ENCODE data around the gene SYNJ2.

Gene SYNJ2

DNA sequence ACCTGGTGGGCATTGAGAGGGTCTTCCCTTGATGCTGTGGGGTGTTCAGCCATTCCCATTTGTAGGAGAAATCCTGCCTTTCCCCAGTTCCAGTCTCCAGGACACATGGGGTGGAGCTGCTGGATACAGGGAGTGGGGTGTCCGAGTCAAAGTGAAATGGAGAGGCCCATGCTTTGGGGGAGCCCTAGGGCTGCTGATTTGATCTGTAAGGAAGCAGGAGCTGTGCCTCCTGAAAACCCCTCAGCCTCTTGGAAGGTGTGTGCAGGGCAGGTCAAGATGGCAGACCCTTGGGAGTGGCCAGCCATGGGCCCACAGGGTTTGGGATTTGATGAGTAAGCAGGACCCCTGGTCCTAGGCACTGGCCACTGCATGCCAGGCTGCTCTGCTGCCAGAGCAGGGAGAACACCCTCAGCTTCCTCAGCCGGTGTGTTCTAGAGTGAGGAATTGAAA, 104.4 kb downstream of the SYNJ2 start:
- DNase-seq = no peak

- no peak for DNase-seq
These were observed 105.0 kb downstream of the SYNJ2 start for GRCh38 chr6:158086504-158087223.

DNA sequence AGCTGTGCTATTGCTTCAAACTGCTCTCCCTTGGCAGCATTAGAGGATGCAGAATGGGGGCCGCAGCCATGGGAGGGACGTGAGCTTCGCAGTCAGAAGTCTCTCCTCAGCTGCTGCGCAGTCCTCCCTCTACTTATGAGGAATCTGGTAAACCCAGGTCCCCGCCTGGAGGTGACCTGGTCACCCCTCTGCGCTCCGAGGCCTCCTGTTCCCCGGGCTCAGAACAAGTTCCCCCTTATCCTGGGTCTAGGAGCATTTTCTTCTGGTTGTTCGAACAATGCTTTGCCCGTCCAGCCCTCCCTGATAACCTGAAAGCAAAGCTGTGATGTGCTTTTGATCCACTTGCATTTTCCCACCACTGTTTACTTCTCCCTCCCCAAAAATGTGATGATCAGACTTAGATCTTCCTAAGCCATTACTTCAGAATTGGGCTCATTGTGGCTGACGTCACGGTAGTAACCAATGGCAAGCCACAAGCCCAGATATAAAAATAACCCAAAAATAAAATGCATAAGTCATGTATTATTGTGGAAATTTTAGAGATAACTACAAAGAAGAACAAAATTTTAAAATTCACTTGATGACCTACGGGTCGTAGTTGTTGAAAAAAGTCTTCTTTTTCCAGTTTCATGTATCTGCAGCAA, 105.7 kb downstream of the SYNJ2 start:
- no peak for DNase-seq

DNA sequence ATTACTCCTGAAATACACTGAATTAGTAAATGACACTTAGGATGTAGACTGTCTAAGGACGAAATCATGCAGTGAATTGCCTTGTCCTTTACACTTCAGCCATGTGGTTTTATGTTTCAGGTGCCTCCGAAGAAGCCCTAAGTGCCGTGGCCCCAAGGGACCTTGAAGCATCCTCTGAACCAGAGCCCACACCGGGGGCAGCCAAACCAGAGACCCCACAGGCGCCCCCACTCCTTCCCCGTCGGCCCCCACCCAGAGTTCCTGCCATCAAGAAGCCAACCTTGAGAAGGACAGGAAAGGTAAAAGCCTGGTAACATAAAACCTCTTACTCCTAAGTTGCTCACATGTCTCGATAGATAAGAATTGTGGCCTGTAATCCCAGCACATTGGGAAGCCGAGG, 111.1 kb downstream of the SYNJ2 start:
- DNase-seq = no peak

DNA sequence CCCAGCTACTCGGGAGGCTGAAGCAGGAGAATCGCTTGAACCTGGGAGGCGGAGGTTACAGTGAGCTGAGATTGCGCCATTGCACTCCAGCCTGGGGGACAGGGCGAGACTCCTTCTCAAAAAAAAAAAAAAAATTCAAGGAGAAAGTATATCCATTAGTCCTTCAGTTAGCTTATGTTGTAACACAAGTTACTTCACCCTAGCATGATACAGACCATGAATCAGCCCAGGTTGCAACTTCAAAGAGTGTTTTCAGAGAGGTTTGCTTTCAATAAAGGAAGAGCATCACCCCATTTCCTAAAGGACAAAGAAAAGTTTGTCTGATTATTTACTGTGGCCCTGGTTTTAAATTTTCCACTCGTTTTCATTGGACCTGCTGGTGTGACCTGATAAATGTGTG, 113.4 kb downstream of the SYNJ2 start:
- DNase-seq = no peak

GRCh38 chr6:158095671-158096070, 114.0 kb downstream of the SYNJ2 start:
- DNase-seq = no peak

GRCh38 chr6:158103228-158103627, 121.6 kb downstream of the SYNJ2 start:
- DNase-seq = no peak

DNA sequence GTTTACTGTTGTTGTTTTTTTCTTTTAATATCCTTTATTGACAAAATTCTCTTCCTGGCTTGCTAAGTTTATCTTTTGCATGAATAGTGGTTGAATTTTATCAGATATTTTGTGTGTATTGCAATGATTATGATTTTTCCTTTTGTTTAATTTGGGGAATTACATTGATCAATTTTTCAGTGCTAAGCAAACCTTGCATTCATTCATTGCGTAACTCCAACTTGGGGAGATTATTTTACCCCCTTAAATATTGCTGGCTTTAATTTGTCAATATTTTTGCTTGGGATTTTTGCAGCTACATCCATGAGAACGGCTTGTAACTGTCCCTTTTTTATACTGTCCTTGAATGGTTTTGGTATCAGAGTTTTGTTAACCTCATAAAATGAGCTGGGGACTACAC, 123.0 kb downstream of the SYNJ2 start:
- DNase-seq = no peak

DNA sequence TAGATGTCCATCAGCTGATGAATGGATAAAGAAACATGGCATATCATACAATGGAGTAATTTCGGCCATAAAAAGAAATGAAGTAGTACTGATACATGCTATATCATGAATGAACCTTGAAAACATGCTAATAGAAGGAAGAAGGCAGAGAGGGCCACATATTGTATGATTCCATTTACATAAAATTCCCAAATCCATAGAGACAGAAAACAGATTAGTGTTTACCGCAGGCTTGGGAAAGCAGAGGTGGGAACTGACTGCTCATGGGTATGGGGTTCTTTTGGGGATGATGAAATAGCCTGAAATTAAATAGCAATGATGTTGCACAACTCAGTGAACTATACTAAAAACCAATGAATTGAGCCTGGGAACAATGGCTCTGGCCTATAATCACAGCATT, 128.1 kb downstream of the SYNJ2 start:
- no peak for DNase-seq

- no peak for DNase-seq
These were observed 129.3 kb downstream of the SYNJ2 start for GRCh38 chr6:158110986-158111385.

GRCh38 chr6:158111987-158112386, 130.3 kb downstream of the SYNJ2 start:
- DNase-seq = no peak

DNA sequence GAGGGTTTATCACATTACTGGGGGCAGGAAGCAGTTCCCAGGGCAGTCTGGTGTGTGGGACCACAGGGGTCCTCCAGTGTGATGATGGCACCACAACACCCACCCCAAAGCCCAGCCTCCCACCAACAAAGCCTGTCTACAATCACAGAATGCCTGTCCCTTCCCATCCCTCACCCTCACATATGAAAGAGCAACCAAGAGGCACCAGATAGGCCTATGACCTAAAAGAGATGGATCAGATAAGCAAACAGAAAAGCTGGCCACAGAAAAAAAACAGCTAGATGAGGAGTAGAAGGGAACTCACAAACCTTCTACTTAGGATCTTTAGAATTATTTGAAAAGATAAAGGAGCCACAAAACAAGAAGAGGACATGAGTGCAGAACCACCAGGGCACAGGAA, 132.1 kb downstream of the SYNJ2 start:
- DNase-seq = no peak

- DNase-seq = no peak
These were observed 133.4 kb downstream of the SYNJ2 start for GRCh38 chr6:158115102-158115501.

DNA sequence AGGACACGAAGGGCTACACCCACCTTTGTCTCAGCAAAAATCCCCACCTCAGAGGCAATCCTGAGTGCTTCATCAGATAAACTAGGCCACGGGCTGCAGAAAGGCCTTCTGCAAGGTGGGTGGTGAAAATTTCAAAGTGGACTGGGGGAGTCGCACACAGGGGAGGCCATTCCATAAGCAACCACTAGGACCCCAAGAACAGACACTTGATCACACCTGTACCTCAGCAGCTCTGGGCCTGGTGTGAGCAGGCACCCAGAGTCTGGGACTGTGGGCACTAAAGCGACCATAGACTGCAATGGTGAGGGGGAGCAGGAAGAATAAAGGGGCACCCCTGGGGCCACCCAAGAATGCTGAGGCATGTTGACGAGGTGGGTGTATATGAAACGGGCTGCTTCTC, 133.8 kb downstream of the SYNJ2 start:
- DNase-seq = no peak

GRCh38 chr6:158118886-158119285, 137.2 kb downstream of the SYNJ2 start:
- no peak for DNase-seq

GRCh38 chr6:158121335-158121734, 139.7 kb downstream of the SYNJ2 start:
- DNase-seq = no peak

DNA sequence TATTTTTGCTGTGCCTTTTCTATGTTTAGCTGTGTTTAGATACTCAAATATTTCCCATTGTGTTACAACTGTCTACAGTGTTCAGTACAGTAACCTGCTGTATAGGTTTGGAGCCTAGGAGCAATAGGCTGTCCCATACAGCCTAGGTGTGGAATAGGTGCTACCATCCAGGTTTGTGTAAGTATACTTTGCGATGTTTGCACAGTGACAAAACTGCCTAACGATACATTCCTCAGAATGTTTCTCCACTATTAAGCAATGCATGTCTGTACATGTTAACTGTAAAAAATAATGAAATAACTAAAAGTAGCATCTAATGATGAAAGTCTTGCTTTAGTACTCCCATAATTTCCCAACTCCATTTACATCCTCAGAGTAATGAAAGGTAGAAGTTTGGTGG, 140.4 kb downstream of the SYNJ2 start:
- DNase-seq = no peak

GRCh38 chr6:158124288-158124687, 142.6 kb downstream of the SYNJ2 start:
- no peak for DNase-seq

DNA sequence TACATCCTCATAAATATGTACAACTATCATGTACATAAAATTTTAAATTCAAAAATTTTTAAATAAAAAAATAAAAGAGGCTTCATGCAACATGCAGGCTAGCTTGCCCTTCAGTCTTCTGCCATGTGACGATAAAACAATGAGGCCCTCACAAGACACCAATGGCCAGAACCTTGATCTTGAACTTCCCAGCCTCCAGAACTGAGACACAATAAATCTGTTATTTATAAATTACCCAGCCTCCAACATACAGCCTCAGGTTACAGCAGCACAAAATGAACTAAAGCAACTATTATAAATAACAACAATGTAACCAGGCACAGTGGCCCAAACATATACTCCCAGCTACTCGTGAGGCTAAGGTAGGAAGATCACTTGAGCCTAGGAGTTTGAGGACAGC, 143.6 kb downstream of the SYNJ2 start:
- DNase-seq = no peak

DNA sequence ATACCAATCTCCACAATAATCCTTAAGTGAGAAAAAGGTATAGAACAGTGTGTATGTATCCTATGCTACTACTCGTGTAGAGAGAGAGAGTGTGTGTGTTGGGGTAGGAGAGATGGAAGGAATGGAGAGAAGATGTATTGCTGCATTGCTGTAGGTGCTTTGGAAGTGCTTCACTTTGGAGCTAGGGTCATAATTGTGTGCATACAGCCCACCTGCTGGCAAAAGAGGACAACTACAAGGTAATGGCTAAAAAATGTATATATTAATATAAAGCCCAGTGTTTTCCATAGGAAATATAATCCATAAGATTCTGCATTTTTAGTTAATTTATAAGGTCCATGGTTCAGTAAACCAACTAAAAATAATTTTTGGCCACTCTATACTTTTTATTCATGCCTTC, 150.3 kb downstream of the SYNJ2 start:
- DNase-seq = no peak

- DNase-seq = no peak
These were observed 161.1 kb downstream of the SYNJ2 start for GRCh38 chr6:158142789-158143188.

DNA sequence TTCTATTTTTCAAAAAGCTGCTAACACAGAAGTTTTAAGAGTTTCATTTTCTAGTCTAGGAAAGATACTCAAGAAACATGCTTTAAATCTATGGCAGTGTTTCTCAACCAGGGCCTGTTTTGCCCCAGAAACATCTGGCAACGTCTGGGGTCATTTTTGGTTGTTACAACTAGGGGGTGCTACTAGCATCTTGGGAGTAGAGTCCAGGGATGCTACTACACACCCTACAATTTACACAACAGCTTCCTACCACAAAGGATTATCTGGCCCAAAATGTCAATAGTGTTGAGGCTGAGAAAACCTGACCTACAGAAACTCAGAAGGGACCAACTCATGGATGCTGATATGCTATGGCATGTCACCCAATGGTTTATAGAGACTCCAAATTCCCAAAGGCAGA, 162.0 kb downstream of the SYNJ2 start:
- DNase-seq = no peak
